ENCODE data around the gene ANXA9. TPM values are rescaled to one million over a fixed set of nuclear protein-coding genes. Genes with fewer than 3 reads are reported as not detected.

Gene ANXA9
- total RNA-seq, 1 donor from 2014 or later, result not detected

GRCh38 chr1:150965605-150966004, 16.5 kb upstream of the ANXA9 start:
- H2AFZ ChIP-seq (ENCODE audit: low read depth, low read length), result no peak overlapping the region
- H3K27ac Mint-ChIP-seq (ENCODE audit: unreplicated experiment), result no peak overlapping the region
- FAIRE-seq, result no peak
- DNase-seq (ENCODE audit: low read depth), result no peak
- peaks cover 56% of the 10 kb centered on the region for H4K20me1 ChIP-seq (ENCODE audit: insufficient read depth, low read length)
- TF ChIP-seq CTCF (IDR thresholded peaks at IDR 0.05; ENCODE audit: insufficient read depth, low read depth, low read length) (no peak), EZH2 (IDR thresholded peaks at IDR 0.05; ENCODE audit: insufficient read depth, low read length) (no peak)
- H3K4me2 ChIP-seq (ENCODE audit: low read length), result no peak overlapping the region
- H3K4me1 Mint-ChIP-seq (ENCODE audit: low read depth, unreplicated experiment), result peaks cover 2% of the 10 kb centered on the region
- H3K27me3 ChIP-seq (ENCODE audit: insufficient read depth, low read length), result no peaks in the 10 kb centered on the region
- no peak overlapping the region for H3K27ac ChIP-seq (ENCODE audit: low read depth, low read length)
- no peaks in the 10 kb centered on the region for H3K9me3 ChIP-seq (ENCODE audit: insufficient read depth, low read depth, low read length)
- no peaks in the 10 kb centered on the region for H3K4me1 ChIP-seq (ENCODE audit: insufficient read depth, low read length)
- peaks cover 34% of the 10 kb centered on the region for H3K79me2 ChIP-seq (ENCODE audit: insufficient read depth, low read length)
- H3K4me3 Mint-ChIP-seq (ENCODE audit: unreplicated experiment), result no peak overlapping the region
- H3K4me3 ChIP-seq (ENCODE audit: insufficient read depth, low read depth, low read length), result no peak overlapping the region
- H3K9ac ChIP-seq (ENCODE audit: low read length), result no peak overlapping the region
- H3K36me3 ChIP-seq (ENCODE audit: insufficient read depth, low read length), result peaks cover 54% of the 10 kb centered on the region
- no peaks in the 10 kb centered on the region for H3K9me3 Mint-ChIP-seq (ENCODE audit: unreplicated experiment)
- H3K27me3 Mint-ChIP-seq (ENCODE audit: low read depth, unreplicated experiment), result no peaks in the 10 kb centered on the region
- peaks cover 49% of the 10 kb centered on the region for H3K36me3 Mint-ChIP-seq (ENCODE audit: low read depth, unreplicated experiment)

GRCh38 chr1:150966011-150966410, 16.1 kb upstream of the ANXA9 start:
- no peak overlapping the region for H3K4me3 ChIP-seq (ENCODE audit: insufficient read depth, low read depth, low read length)
- H3K4me1 ChIP-seq (ENCODE audit: insufficient read depth, low read length), result peaks cover 3% of the 10 kb centered on the region
- H3K4me1 Mint-ChIP-seq (ENCODE audit: low read depth, unreplicated experiment), result peaks cover 5% of the 10 kb centered on the region
- peaks cover 51% of the 10 kb centered on the region for H3K36me3 ChIP-seq (ENCODE audit: insufficient read depth, low read length)
- H3K36me3 Mint-ChIP-seq (ENCODE audit: low read depth, unreplicated experiment), result peaks cover 48% of the 10 kb centered on the region
- no peak overlapping the region for H3K9ac ChIP-seq (ENCODE audit: low read length)
- no peaks in the 10 kb centered on the region for H3K27me3 ChIP-seq (ENCODE audit: insufficient read depth, low read length)
- H3K27me3 Mint-ChIP-seq (ENCODE audit: low read depth, unreplicated experiment), result no peaks in the 10 kb centered on the region
- no peak overlapping the region for H3K27ac ChIP-seq (ENCODE audit: low read depth, low read length)
- H4K20me1 ChIP-seq (ENCODE audit: insufficient read depth, low read length), result peaks cover 60% of the 10 kb centered on the region
- FAIRE-seq (no peak), DNase-seq (ENCODE audit: low read depth) (no peak)
- no peak for TF ChIP-seq CTCF (IDR thresholded peaks at IDR 0.05; ENCODE audit: insufficient read depth, low read depth, low read length)
- no peak for TF ChIP-seq EZH2 (IDR thresholded peaks at IDR 0.05; ENCODE audit: insufficient read depth, low read length)
- no peak overlapping the region for H3K27ac Mint-ChIP-seq (ENCODE audit: unreplicated experiment)
- no peak overlapping the region for H2AFZ ChIP-seq (ENCODE audit: low read depth, low read length)
- H3K4me2 ChIP-seq (ENCODE audit: low read length), result no peak overlapping the region
- no peak overlapping the region for H3K4me3 Mint-ChIP-seq (ENCODE audit: unreplicated experiment)
- peaks cover 38% of the 10 kb centered on the region for H3K79me2 ChIP-seq (ENCODE audit: insufficient read depth, low read length)
- no peaks in the 10 kb centered on the region for H3K9me3 Mint-ChIP-seq (ENCODE audit: unreplicated experiment)
- H3K9me3 ChIP-seq (ENCODE audit: insufficient read depth, low read depth, low read length), result no peaks in the 10 kb centered on the region

GRCh38 chr1:150967936-150968335, 14.2 kb upstream of the ANXA9 start:
- Mint-ChIP-seq H3K27me3 (ENCODE audit: low read depth, unreplicated experiment) (no peaks in the 10 kb centered on the region), H3K27ac (ENCODE audit: unreplicated experiment) (no peak overlapping the region), H3K9me3 (ENCODE audit: unreplicated experiment) (no peaks in the 10 kb centered on the region), H3K36me3 (ENCODE audit: low read depth, unreplicated experiment) (peaks cover 37% of the 10 kb centered on the region), H3K4me3 (ENCODE audit: unreplicated experiment) (peak overlapping the region; percentile 4), H3K4me1 (ENCODE audit: low read depth, unreplicated experiment) (peaks cover 24% of the 10 kb centered on the region)
- H3K36me3 ChIP-seq (ENCODE audit: insufficient read depth, low read length), result peaks cover 40% of the 10 kb centered on the region
- peaks cover 22% of the 10 kb centered on the region for H3K4me1 ChIP-seq (ENCODE audit: insufficient read depth, low read length)
- no peaks in the 10 kb centered on the region for H3K9me3 ChIP-seq (ENCODE audit: insufficient read depth, low read depth, low read length)
- no peaks in the 10 kb centered on the region for H3K27me3 ChIP-seq (ENCODE audit: insufficient read depth, low read length)
- FAIRE-seq (no peak), DNase-seq (ENCODE audit: low read depth) (no peak)
- H3K27ac ChIP-seq (ENCODE audit: low read depth, low read length), result no peak overlapping the region
- H3K4me2 ChIP-seq (ENCODE audit: low read length), result no peak overlapping the region
- peaks cover 58% of the 10 kb centered on the region for H3K79me2 ChIP-seq (ENCODE audit: insufficient read depth, low read length)
- H2AFZ ChIP-seq (ENCODE audit: low read depth, low read length), result no peak overlapping the region
- TF ChIP-seq EZH2 (IDR thresholded peaks at IDR 0.05; ENCODE audit: insufficient read depth, low read length) (no peak), CTCF (IDR thresholded peaks at IDR 0.05; ENCODE audit: insufficient read depth, low read depth, low read length) (no peak)
- peaks cover 79% of the 10 kb centered on the region for H4K20me1 ChIP-seq (ENCODE audit: insufficient read depth, low read length)
- H3K9ac ChIP-seq (ENCODE audit: low read length), result no peak overlapping the region
- no peak overlapping the region for H3K4me3 ChIP-seq (ENCODE audit: insufficient read depth, low read depth, low read length)

Measured in astrocyte (in vitro differentiated cells and primary cell).